Neuronal stem cell (in vitro differentiated cells): Measurements from ENCODE around the gene CCM2.

Experiments used
- DNase-seq: peaks from one replicate; pipeline ENCODE4 v3.0.0-alpha.2; 2013; ENCODE audit warnings: low spot score
- H2AFZ ChIP-seq: one replicate; pipeline ENCODE4 v1.6.1; 2013; ENCODE audit warnings: mild to moderate bottlenecking, low read length, inconsistent platforms
- H2AK5ac ChIP-seq: 2 replicates; pipeline ENCODE4 v1.6.1; 2013; ENCODE audit warnings: low read depth, mild to moderate bottlenecking, inconsistent platforms, low read length, moderate library complexity, mixed read lengths
- H2BK120ac ChIP-seq: 2 replicates; pipeline ENCODE4 v1.6.1; 2013; ENCODE audit warnings: low read depth, mild to moderate bottlenecking, inconsistent platforms, low read length, moderate library complexity, mixed read lengths
- H2BK12ac ChIP-seq: one replicate; pipeline ENCODE4 v1.6.1; 2013; ENCODE audit warnings: low read length, inconsistent platforms
- H2BK15ac ChIP-seq: 2 replicates; pipeline ENCODE4 v1.6.1; 2013; ENCODE audit warnings: mild to moderate bottlenecking, low read length, inconsistent platforms, mixed read lengths
- H2BK5ac ChIP-seq: one replicate; pipeline ENCODE4 v1.6.1; 2013; ENCODE audit warnings: inconsistent platforms, mild to moderate bottlenecking, low read length, moderate library complexity
- H3K14ac ChIP-seq: one replicate; pipeline ENCODE4 v1.6.1; 2013; ENCODE audit warnings: low read length, inconsistent platforms
- H3K18ac ChIP-seq: 2 replicates; pipeline ENCODE4 v1.6.1; 2013; ENCODE audit warnings: low read length, inconsistent platforms
- H3K23ac ChIP-seq: 2 replicates; pipeline ENCODE4 v1.6.1; 2013; ENCODE audit warnings: low read depth, mild to moderate bottlenecking, mixed read lengths, low read length, inconsistent platforms; ENCODE audit not compliant: poor library complexity
- H3K27ac ChIP-seq: replicated peaks from 3 replicates; pipeline ENCODE4 v1.5.1; 2013; ENCODE audit warnings: low read length, inconsistent platforms
- H3K27me3 ChIP-seq, 3 experiments: 2 replicates each; pipeline ENCODE4 v1.6.1; 2013; ENCODE audit warnings: low read length in 3 of 3, mild to moderate bottlenecking in 2 of 3, inconsistent platforms in 1 of 3, low read depth in 1 of 3, mixed read lengths in 1 of 3, moderate library complexity in 1 of 3; ENCODE audit not compliant: control insufficient read depth in 3 of 3, insufficient read depth in 3 of 3
- H3K36me3 ChIP-seq, 2 donors: replicated peaks in 1 of 2; 2 replicates each; pipeline ENCODE4 v1.6.1; 2013; ENCODE audit warnings: low read length in 2 of 2; ENCODE audit not compliant: control insufficient read depth in 2 of 2, insufficient read depth in 2 of 2
- H3K4ac ChIP-seq: 2 replicates; pipeline ENCODE4 v1.6.1; 2013; ENCODE audit warnings: inconsistent platforms, mild to moderate bottlenecking, low read length, moderate library complexity
- H3K4me1 ChIP-seq, 2 donors: 1 replicate in 1 of 2; 2 replicates in 1 of 2; pipeline ENCODE4 v1.6.1; 2013; ENCODE audit warnings: low read length in 2 of 2, low read depth in 1 of 2; ENCODE audit not compliant: control insufficient read depth in 2 of 2, insufficient read depth in 1 of 2
- H3K4me2 ChIP-seq: one replicate; pipeline ENCODE4 v1.6.1; 2013; ENCODE audit warnings: mild to moderate bottlenecking, low read length, inconsistent platforms; ENCODE audit not compliant: insufficient read depth, poor library complexity, severe bottlenecking
- H3K4me3 ChIP-seq, 2 donors: 2 replicates each; pipeline ENCODE4 v1.5.1; 2013; ENCODE audit warnings: low read length in 2 of 2, mild to moderate bottlenecking in 2 of 2, inconsistent platforms in 1 of 2, moderate library complexity in 1 of 2
- H3K79me1 ChIP-seq: one replicate; pipeline ENCODE4 v1.6.1; 2013; ENCODE audit warnings: low read depth, mild to moderate bottlenecking, inconsistent platforms, low read length, moderate library complexity
- H3K9ac ChIP-seq: one replicate; pipeline ENCODE4 v1.6.1; 2013; ENCODE audit warnings: mild to moderate bottlenecking, low read depth, low read length, inconsistent platforms; ENCODE audit not compliant: poor library complexity
- H3K9me3 ChIP-seq, 2 donors: replicated peaks in 1 of 2; 2 replicates each; pipeline versions ENCODE3 to v1.6.1; 2013; ENCODE audit warnings: low read length in 2 of 2, mild to moderate bottlenecking in 2 of 2, inconsistent platforms in 1 of 2, low read depth in 1 of 2, mixed read lengths in 1 of 2, moderate library complexity in 1 of 2; ENCODE audit not compliant: control insufficient read depth in 2 of 2, insufficient read depth in 1 of 2
- H4K8ac ChIP-seq: one replicate; pipeline ENCODE4 v1.6.1; 2013; ENCODE audit warnings: low read depth, mild to moderate bottlenecking, inconsistent platforms, low read length, moderate library complexity
- H4K91ac ChIP-seq: one replicate; pipeline ENCODE4 v1.6.1; 2013; ENCODE audit warnings: low read length, low read depth, mild to moderate bottlenecking, inconsistent platforms; ENCODE audit not compliant: poor library complexity
- WGBS, 2 donors: extraction: QIAGEN DNeasy Blood & Tissue Kit; methylation state at CpG; one replicate each; pipeline ENCODE4 v1.1.7; 2013; ENCODE audit warnings: missing lambda C conversion rate in 2 of 2, mixed read lengths in 1 of 2; ENCODE audit not compliant: insufficient read length in 2 of 2, insufficient replicate concordance in 1 of 2; ENCODE audit errors: extremely low coverage in 2 of 2; 5-methylcytosine and 5-hydroxymethylcytosine counted together

CCM2 gene

DNA sequence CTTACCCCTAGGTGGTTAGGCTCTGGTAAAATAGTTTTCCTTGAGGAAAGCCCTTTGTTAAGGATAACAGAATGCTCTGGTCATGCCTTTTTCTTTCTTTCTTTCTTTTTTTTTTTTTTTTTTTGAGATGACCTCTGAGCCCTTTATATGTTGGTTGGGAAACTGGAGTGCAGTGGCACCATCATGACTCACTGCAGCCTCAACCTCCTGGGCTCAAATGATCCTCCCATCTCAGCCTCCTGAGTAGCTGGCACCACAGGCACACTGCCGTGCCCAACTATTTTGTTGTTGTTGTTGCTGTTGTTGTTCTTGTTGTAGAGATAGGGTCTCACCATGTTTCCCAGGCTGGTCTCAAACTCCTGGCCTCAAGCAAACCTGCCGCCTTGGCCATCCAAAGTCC lies 61.4 kb downstream of the CCM2 start:
- Histone ChIP-seq H2AK5ac (no peak overlapping the region), H3K14ac (no peak overlapping the region), H3K4me1 (no peaks in the 10 kb centered on the region), H3K23ac (no peak overlapping the region), H2BK15ac (no peak overlapping the region), H4K91ac (no peak overlapping the region), H3K36me3 (peaks cover 16 to 40% of the 10 kb centered on the region in 2 donors), H3K4me2 (no peak overlapping the region), H3K27me3 (no peaks in the 10 kb centered on the region), H2AFZ (no peak overlapping the region), H3K9me3 (peaks cover 0 to under 1% of the 10 kb centered on the region in 2 donors), H3K4ac (no peak overlapping the region), H3K9ac (no peak overlapping the region), H3K27ac (no peak overlapping the region), H3K79me1 (no peaks in the 10 kb centered on the region), H2BK120ac (no peak overlapping the region), H3K18ac (no peak overlapping the region), H3K4me3 (no peak overlapping the region), H2BK5ac (no peak overlapping the region), H2BK12ac (no peak overlapping the region), H4K8ac (no peak overlapping the region)
- no CpG with 5 or more reads among the region's 2 CpGs for WGBS, 2 donors
- DNase-seq, result no peak

DNA sequence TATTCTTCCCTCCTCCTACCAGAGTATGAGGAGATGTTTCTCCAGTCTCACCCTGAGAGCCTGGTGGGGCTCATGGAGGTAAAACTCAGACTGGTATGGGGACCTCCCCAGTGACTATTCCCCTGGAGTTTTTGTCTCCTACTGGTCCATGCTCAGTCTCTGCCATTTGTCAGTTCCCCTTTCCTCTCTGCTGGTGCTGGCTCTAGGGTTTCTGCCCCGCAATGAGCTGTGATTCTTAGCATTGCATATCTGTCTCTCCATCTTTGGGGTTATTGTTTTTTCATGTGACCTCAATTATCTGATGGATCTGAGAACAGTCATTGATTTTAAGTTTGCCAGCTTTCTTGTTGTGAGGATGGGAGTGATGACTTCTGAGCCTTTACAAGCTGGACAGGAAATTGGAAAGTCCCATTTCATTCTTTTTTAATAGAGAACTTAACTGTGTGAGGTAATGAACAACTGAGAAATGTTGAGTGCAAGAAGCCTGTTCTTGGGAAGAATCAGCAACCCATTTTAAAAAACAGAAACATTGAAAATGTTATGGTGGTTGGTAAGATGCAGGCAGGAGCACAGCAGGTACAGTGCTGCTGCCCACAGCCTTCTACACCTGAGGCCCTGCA lies 61.9 kb downstream of the CCM2 start:
- no peak overlapping the region for H3K4me3 ChIP-seq

DNA sequence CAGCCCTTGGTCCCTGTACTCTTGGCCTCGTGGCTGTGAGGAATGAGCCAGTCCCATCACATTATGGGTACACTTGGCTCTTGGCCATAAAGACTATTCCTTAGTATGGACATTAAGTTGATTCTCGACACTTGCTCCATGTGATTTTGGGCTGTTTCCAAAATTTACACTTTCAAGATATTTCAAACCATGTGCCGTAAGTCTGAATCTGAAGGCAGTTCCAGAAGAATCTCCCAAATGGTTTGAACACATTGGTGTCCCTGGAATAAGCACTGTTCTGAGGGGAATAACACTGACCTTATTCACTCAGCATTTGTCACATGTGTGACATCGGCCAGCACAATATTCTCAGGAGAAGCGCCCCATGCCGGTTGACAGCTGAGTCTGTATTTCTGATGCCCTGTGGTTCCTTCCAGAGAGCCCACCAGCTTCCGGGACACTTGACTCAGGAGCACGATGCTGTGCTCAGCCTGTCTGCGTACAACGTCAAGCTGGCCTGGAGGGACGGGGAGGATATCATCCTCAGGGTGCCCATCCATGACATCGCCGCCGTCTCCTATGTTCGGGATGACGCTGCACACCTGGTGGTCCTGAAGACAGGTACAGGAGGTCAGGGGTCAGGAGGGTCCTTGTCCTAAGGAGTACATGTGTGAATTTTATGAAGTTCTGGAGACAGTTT lies 64.2 kb downstream of the CCM2 start:
- Histone ChIP-seq H3K9me3 (peaks cover 0 to 2% of the 10 kb centered on the region in 2 donors), H3K27me3 (no peaks in the 10 kb centered on the region), H3K9ac (no peak overlapping the region), H3K4ac (no peak overlapping the region), H3K27ac (no peak overlapping the region), H2BK120ac (no peak overlapping the region), H3K4me1 (no peaks in the 10 kb centered on the region), H2AK5ac (no peak overlapping the region), H4K8ac (no peak overlapping the region), H3K23ac (no peak overlapping the region), H3K18ac (no peak overlapping the region), H2BK12ac (no peak overlapping the region), H2BK15ac (no peak overlapping the region), H3K36me3 (peaks cover 27 to 57% of the 10 kb centered on the region in 2 donors), H3K14ac (no peak overlapping the region), H3K79me1 (no peaks in the 10 kb centered on the region), H2AFZ (no peak overlapping the region), H2BK5ac (no peak overlapping the region), H3K4me2 (no peak overlapping the region), H3K4me3 (no peak overlapping the region), H4K91ac (no peak overlapping the region)
- no peak for DNase-seq
- no CpG with 5 or more reads among the region's 16 CpGs for WGBS, 2 donors

More for the DNA sequence above, 61.9 kb downstream of the CCM2 start:
- H3K23ac ChIP-seq, result no peak overlapping the region
- H4K8ac ChIP-seq, result no peak overlapping the region
- no peaks in the 10 kb centered on the region for H3K27me3 ChIP-seq
- H3K9ac ChIP-seq, result no peak overlapping the region
- no peak overlapping the region for H2AFZ ChIP-seq
- no peak overlapping the region for H3K14ac ChIP-seq
- H2BK120ac ChIP-seq, result no peak overlapping the region
- no peak overlapping the region for H2BK5ac ChIP-seq
- H4K91ac ChIP-seq, result no peak overlapping the region
- H3K4me2 ChIP-seq, result no peak overlapping the region
- no peak overlapping the region for H3K4ac ChIP-seq
- no peak overlapping the region for H3K27ac ChIP-seq
- DNase-seq, result no peak
- H3K9me3 ChIP-seq, result peaks cover 0 to 2% of the 10 kb centered on the region in 2 donors
- H2AK5ac ChIP-seq, result no peak overlapping the region
- H2BK12ac ChIP-seq, result no peak overlapping the region
- peaks cover 18 to 44% of the 10 kb centered on the region in 2 donors for H3K36me3 ChIP-seq
- no peak overlapping the region for H2BK15ac ChIP-seq
- H3K79me1 ChIP-seq, result no peaks in the 10 kb centered on the region
- H3K4me1 ChIP-seq, result no peaks in the 10 kb centered on the region
- H3K18ac ChIP-seq, result no peak overlapping the region
- WGBS, 2 donors, result no CpG with 5 or more reads among the region's 1 CpG

DNA sequence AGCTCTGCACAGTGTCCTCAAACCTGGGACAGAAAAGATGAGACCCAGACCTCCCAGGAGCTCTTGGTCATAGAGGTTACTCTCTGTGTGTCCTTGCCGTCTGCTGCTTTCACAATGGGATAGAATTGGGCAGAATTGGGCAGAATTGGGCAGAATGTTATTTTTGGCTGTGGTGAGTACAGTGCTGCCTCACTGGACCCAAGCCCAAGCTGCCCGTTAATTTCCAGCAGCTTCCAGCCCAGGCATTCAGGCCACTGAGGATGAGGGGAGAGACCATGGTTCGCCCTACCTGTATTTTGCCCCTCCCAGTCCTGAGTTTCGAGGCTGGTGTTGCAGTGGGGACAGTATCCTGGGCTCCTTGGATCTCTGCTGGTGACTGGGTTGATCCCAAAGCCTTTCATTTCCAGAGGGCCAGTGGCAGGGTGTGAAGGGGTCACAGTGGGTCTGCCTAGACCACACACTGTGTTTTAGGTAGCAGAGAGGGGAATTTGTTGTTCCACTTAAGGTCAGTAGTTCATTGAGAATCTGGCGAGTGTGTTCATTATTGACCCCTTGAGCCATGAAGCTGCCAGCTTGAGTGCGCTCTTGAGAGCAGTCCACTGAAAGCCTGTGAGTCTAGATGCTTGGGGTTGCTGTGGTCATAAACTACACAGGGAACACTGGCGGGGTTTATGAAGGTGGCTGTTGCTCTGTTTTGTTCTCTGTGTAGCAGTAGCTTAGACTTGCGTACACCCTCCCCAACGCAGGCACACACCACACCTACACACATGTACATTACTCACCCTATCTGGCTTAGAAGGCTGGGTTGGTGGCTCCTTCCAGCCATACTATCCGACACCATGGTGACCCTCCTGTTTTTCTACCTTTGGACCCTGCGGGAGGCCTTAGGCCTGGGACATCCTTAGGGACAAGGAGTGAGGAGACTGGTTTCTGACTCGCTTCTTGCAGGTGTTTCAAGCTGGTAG lies 65.3 kb downstream of the CCM2 start:
- H2AFZ ChIP-seq, result no peak overlapping the region
- peaks cover 0 to 2% of the 10 kb centered on the region in 2 donors for H3K9me3 ChIP-seq
- H3K79me1 ChIP-seq, result no peaks in the 10 kb centered on the region
- no peak overlapping the region for H4K91ac ChIP-seq
- H3K9ac ChIP-seq, result no peak overlapping the region
- no peak overlapping the region for H2BK12ac ChIP-seq
- H3K4me3 ChIP-seq, result no peak overlapping the region
- no peak for DNase-seq
- no peak overlapping the region for H4K8ac ChIP-seq
- WGBS, 2 donors, result no CpG with 5 or more reads among the region's 12 CpGs
- no peaks in the 10 kb centered on the region for H3K27me3 ChIP-seq
- no peak overlapping the region for H2BK15ac ChIP-seq
- no peak overlapping the region for H2BK5ac ChIP-seq
- no peaks in the 10 kb centered on the region for H3K4me1 ChIP-seq
- no peak overlapping the region for H3K18ac ChIP-seq
- no peak overlapping the region for H3K27ac ChIP-seq
- no peak overlapping the region for H3K14ac ChIP-seq
- no peak overlapping the region for H3K4ac ChIP-seq
- H3K23ac ChIP-seq, result no peak overlapping the region
- no peak overlapping the region for H3K4me2 ChIP-seq
- no peak overlapping the region for H2BK120ac ChIP-seq
- H3K36me3 ChIP-seq, result peaks cover 36 to 68% of the 10 kb centered on the region in 2 donors
- H2AK5ac ChIP-seq, result no peak overlapping the region
